Adipose tissue (tissue), 3 donors: ENCODE measurements around the gene ASB4. TPM values are rescaled to one million over a fixed set of nuclear protein-coding genes. Genes with fewer than 3 reads are reported as not detected.

Source experiments
- H3K27ac ChIP-seq: one replicate; pipeline ENCODE4 v1.5.1; 2013; ENCODE audit warnings: low read depth, low read length
- WGBS, 3 donors: extraction: QIAGEN DNeasy Blood & Tissue Kit; methylation state at CpG; one replicate each; pipeline ENCODE4 v1.1.7; 2013; 5-methylcytosine and 5-hydroxymethylcytosine counted together
- polyA plus RNA-seq, 3 donors: library from polyadenylated mRNA; stranded (reverse); fragments of 200-250 nt; gene quantifications; one replicate each; pipeline ENCODE4 v1.2.3, GENCODE V29; 2013
- donor health status: healthy with polysubstance abuse.
- donor health status: Bipolar disorder and iron deficiency.
- donor health status: healthy.

The ASB4 gene
- polyA plus RNA-seq, 3 donors = 0.09 to 0.22 (median 0.22) TPM

DNA sequence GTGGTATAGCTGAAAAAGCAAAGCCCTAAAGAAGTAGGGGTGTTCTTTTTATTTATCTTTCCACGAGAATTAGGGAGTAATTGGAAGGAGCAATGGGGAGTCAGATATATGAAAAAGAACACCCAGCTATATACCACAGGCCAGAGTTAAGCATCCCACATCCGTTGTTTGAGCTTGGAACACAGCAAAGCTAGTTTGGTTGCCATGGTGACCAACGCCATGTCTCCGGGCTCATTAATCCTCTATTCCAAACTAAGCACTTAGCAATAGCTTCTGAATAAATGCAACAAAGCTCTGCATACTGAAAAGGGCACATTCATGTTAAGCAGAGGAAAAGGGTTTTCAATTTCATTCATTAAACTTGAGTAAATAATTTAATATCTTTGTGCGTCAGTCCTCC lies 23.5 kb downstream of the ASB4 start:
- H3K27ac ChIP-seq = no peak overlapping the region
- WGBS, 3 donors = 23 to 28% (median 26%) methylated on average over 5 of the region's 5 CpGs

DNA sequence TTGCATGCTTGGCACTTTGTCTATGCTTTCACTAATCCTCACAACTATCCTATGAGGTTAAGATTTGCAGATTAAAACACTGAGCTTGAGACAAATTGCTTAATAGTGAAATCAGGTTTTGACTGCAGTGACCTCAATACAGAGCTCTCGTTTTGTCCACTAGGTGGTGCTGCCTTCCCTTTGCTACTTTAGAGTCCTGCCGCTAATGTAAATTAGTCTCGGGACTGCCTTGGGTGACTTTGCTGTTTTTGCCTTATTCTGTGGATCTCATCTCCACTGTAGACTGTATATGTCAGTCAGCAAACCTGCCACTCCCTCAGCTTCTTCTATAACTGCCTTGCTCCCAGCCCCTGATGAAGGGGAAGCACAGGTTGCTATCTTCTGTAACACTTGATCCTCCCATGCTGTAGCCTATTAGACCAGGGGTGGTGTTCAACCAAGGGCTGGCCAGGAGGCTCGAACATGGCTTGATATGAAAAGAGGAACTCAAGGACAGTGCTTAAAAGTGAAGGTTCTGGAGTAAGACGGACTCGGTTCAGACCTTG lies 26.0 kb downstream of the ASB4 start:
- no peak overlapping the region for H3K27ac ChIP-seq
- WGBS, 3 donors = 12 to 24% (median 13%) methylated on average over 6 of the region's 6 CpGs

DNA sequence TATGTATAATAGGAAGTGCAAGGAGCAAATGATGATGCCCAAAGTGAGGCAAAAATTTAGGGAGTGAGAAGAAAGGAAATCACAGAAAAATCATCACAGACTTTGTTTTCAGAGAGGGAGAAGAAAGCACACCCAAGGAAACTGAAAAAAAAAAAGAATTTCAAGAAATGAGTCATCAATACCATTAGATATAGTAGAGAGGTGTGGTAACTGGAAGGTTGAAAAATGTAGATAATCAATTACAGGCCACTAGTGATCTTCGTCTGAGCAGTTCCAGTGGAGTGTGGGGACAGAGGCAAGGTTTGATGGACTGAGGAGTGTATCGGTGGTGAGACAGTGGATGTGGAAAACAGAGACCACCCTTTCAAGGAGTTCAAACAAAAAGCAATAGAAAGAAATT lies 31.7 kb downstream of the ASB4 start:
- no peak overlapping the region for H3K27ac ChIP-seq
- 81 to 93% (median 87%) methylated on average over 2 of the region's 2 CpGs for WGBS, 3 donors

DNA sequence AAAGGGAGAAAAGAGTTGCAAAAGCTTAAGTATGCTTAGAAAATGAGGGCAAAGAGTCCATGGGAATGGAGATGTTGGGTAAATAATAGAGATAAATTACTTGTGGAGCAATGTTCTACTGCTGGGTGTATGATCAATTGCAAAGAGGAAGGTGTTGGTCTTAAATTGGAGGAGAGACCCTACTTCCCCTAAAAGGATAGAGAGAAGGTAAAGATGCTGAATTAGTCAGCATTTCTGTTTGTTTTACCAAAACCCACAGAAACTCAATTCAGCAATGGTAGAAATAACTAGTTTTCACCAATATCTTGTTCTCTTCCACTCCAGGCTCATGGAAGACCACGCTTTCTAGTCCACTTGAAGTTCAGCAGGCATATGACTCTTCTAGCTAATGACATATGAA lies 32.1 kb downstream of the ASB4 start:
- no peak overlapping the region for H3K27ac ChIP-seq
- 90 to 100% (median 97%) methylated on average over 1 of the region's 1 CpG for WGBS, 3 donors

DNA sequence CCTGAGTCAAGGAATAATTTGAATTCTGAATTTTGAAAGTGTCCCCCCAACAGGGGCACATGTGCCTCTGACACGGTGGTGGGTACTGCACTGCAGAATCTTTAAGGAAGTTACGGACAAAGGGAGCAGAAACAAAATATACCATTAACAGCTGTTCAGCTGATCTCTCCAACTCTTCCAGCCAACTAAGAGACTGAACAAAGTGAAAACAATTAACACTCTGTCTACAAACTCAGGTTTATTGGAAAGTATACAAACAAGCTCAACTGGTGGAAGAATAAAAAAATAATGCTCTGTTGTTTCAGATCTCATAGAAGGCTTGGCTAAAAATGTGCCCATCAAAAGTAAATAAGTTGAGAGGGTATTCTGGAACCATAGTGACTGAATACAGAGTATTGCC lies 34.4 kb downstream of the ASB4 start:
- WGBS, 3 donors = 80 to 85% (median 80%) methylated on average over 2 of the region's 2 CpGs

DNA sequence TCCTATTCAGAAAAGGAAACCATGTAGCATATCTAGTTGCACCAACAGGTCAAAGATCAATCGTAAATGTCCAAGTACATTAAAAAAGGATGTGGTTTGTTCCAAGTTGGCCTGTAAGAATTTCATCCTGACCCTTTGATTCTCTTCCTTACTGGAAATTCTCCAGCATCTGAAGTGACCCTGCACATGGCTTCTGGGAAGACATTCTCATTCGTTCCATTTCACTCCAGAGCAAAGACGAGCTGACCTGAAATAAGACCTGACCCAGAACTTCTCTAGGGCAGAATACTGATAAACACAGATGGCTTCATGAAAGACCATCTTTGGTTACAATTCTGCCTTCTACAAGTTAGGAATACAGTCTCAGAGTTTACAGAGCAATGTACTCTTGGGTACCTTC lies 39.8 kb downstream of the ASB4 start:
- no peak overlapping the region for H3K27ac ChIP-seq
- 23 to 50% (median 28%) methylated on average over 3 of the region's 3 CpGs for WGBS, 3 donors

More for the DNA sequence above, 34.4 kb downstream of the ASB4 start:
- no peak overlapping the region for H3K27ac ChIP-seq

DNA sequence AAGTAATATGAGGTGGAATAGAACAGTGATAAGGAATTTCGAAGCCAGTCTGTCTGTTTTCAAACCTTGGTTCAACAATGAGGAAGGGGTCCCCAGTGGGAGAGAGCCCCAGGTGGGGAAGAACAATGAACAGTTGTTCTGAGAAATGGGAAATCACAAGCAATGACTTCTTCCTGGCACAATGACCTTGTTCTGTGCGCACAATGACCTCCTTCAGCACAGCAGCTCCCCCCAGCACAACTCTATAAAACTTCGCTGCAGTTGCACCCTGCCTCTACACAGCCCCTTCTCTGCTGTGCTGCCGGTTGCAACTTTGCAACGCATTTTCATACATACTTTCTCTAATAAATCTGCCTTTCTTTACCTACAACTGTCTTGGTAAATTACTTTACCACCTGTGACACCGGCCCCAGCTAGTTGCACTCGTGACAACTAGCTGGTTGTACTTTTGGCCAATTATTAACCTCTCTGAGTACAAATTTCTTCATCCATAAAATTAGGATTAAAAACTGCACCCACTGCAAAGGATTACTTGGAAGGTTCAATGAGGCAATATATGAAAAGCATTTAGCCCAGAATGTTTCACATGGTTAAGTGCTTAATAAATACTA lies 40.5 kb downstream of the ASB4 start:
- no peak overlapping the region for H3K27ac ChIP-seq
- 31 to 73% (median 67%) methylated on average over 7 of the region's 7 CpGs for WGBS, 3 donors

DNA sequence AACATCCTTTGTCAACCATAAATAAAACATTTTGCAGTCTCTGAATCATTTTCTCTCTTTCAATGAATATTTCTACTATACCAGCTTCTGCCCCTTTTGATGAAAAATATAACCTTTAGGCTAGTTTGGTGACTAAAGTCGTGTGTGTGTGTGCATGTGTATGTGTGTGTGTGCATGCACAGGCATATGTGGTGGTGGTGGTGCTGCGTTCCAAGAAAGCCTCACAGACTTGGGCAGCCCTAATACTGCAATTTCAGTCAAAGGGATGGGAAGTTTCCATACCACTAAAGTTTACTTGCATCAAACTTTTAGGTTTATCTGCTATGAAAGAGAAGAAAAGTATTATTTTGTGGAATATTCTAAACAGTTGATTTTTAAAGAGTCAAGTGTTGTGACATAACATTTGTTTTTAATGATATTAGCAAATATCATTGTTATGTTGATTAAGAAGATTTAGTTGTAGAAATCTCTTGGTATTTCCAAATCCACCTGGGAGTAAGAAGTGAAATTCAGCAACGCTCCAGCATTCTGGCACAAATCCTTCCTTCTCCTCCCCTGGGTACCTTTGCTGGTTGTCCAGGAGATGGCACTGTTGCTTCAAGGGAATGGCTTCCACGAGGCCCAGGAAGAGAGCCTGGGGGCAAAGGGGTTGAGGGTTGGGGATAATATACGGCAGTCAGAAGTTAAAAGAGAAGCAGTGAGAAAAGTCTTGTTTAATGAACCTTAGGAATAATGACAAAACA lies 41.5 kb downstream of the ASB4 start:
- H3K27ac ChIP-seq = no peak overlapping the region
- WGBS, 3 donors = 17 to 29% (median 28%) methylated on average over 5 of the region's 5 CpGs

DNA sequence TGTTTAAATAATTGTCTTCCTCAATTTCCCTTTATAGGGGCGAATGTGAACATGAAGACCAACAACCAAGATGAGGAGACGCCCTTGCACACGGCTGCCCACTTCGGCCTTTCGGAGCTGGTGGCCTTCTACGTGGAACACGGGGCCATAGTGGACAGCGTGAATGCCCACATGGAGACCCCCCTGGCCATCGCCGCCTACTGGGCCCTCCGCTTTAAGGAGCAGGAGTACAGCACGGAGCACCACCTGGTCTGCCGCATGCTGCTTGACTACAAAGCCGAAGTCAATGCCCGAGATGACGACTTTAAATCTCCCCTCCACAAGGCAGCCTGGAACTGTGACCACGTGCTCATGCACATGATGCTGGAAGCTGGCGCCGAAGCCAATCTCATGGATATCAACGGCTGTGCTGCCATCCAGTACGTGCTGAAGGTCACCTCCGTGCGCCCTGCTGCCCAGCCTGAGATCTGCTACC lies 42.1 kb downstream of the ASB4 start:
- H3K27ac ChIP-seq = no peak overlapping the region
- 79 to 92% (median 90%) methylated on average over 23 of the region's 23 CpGs for WGBS, 3 donors

DNA sequence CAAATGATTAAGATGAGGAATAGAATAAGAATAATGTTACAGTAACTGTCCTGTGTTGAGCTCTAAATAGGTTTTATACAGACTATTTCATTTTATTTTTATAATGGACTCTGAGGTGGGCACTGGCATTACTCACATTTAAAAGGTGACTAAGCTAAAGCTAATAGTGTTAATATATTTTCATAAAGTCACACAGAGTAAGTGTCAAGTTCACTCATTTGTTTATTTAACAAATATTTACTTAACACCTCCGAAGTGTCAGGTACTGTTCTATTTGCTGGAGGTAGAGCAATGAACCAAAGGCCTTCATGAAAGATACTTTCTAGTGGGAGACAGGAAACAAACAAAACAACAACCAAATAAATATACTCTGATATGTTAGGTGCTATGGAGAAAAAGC lies 44.0 kb downstream of the ASB4 start:
- H3K27ac ChIP-seq = no peak overlapping the region
- WGBS, 3 donors = 30 to 90% (median 88%) methylated on average over 1 of the region's 1 CpG

DNA sequence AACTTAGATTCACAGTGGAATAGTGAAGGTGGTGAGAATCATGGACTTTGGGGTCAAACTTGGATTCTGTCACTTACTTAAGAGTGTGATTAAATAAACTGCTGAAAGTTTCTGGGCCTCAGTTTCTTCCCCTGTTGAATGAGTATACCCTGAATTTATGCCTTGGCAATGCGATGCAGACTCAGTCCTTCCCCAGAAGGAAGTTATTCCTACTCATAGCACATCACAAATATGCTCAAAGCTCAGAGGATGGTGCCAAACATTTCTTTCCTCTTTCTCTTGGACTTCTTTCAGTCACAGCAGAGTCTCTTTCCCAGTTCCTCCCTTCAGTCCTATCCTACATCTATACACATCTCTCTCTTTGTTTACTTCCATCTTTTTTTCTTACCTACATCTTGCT lies 45.1 kb downstream of the ASB4 start:
- no peak overlapping the region for H3K27ac ChIP-seq
- WGBS, 3 donors = 88 to 95% (median 91%) methylated on average over 1 of the region's 1 CpG

DNA sequence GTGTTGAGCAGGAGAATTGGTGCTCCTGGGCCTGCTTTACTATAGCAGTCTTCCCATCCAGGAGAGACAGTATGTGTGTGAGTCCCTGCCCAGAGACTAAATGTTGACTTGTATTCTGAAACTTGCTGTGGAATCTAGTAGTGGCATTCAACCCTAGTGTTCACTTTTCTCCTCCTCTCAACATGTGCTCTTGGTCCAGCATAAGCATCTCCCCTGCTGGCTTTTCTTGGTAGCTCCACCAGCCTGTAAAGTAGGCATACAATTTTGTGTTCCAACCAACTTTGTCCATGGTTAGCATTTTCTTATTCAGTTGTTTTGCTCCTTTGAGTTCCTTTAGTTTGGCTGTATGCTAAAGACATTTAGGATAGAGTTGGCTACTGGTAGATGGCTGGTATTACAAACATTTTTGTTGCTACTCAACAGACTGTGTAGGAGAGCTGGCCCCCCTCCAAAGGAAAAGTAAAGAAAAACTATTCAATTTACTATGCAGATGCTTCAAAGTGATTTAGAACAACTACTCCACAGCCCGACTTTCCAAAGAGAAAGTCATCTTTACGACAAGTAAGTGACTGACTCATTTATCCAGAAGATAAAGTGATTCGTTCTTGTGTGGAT lies 46.0 kb downstream of the ASB4 start:
- no peak overlapping the region for H3K27ac ChIP-seq
- WGBS, 3 donors = 63 to 69% (median 65%) methylated on average over 3 of the region's 3 CpGs

DNA sequence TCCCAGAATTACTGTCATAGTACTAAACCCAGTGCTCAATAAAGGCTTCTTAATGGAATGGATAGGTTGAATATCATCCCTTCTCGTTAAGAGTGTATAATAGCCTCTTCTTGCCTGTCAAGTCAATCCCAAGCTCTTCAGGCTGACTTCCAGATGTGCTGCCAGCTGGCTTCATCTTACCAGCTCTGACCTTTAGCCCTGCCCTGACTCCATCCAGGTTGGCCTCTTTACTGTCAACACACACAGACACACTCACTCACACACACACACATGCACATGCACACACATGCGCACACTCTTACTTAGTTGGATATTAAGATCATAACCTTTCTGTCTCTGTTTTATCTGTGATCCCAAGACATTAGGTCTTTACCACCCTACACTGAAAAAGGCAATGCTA lies 49.1 kb downstream of the ASB4 start:
- 80 to 85% (median 84%) methylated on average over 2 of the region's 2 CpGs for WGBS, 3 donors
- H3K27ac ChIP-seq = no peak overlapping the region

DNA sequence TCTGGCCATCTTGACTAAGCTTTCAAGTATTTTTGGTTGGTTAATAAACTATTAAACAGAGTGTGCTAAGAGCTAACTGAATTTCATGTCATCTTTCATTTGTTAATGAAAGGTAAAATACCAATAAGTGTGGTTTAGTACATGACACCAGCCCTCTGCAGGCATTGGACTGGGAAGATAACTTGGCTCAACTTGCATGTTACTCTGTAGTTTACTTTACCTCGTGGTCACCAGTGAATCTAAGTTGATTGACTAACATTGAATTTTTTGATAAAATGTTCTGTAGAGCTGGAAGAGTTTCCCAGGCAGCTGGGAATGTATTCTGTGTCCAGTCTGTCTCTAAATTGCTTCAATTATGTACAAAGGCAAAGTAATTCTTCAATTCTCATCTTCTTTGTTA lies 49.9 kb downstream of the ASB4 start:
- 37 to 50% (median 42%) methylated on average over 1 of the region's 1 CpG for WGBS, 3 donors
- H3K27ac ChIP-seq = no peak overlapping the region

DNA sequence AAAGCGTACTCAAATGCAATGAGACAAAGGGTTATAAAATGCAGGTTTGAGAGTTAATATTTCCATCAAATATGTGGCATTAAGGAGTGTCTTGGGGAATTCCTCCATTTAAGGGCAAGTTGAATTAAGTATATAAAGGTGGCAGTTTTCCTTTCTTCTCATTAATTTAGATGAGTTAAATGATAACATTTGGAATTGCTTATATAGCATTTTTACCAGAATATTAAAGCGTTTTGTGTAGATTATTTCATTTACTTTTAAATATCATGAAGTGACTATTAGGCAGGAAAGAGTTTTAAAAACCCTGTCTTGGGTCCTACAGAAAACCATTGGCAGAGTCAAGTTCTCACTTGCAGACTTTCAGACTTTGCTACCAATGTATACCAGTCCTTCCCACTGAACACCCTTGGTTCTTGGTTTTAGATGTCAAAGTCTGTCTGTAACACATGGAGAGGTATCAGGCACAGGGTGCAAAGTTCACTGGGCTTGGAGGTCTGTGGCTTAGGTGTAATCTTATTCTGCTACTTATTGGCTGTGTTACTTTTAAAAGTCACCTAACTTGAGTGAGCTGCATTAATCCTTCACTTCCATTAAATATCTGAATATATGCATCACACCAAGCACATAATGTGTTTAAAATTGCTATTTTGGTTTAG lies 51.0 kb downstream of the ASB4 start:
- H3K27ac ChIP-seq = no peak overlapping the region
- WGBS, 3 donors = 87 to 94% (median 93%) methylated on average over 2 of the region's 2 CpGs

DNA sequence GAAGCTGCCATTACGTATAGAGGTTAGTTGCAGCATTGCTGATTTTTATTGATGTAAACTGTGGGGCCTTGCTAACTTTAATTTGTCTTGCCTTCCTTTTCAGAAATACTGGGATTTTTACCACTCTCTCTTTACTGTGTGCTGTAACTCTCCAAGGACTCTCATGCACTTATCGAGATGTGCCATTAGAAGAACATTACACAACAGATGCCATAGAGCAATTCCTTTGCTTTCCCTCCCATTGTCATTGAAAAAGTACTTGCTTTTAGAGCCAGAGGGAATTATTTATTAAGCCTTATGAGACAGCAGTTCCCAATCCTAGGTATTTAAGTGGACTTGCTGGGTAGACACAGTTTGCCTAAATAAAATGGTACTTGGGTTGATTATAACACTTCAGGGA lies 51.7 kb downstream of the ASB4 start:
- WGBS, 3 donors = 76 to 90% (median 89%) methylated on average over 2 of the region's 2 CpGs
- no peak overlapping the region for H3K27ac ChIP-seq

DNA sequence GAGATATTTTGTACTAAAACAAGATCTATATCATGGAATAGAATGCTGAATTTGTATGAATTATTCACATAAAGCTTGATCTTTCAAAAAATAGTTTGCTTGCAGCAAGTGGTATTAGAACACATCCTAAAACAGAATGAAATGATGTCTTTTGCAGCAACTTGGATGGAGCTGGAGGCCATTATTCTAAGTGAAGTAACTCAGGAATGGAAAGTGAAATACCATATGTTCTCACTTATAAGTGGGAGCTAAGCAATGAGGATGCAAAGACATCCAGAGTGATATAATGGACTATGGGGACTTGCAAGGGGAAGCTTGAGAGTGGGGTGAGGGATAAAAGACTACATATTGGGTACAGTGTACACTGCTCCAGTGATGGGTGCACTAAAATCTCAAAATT lies 53.7 kb downstream of the ASB4 start:
- no peak overlapping the region for H3K27ac ChIP-seq

DNA sequence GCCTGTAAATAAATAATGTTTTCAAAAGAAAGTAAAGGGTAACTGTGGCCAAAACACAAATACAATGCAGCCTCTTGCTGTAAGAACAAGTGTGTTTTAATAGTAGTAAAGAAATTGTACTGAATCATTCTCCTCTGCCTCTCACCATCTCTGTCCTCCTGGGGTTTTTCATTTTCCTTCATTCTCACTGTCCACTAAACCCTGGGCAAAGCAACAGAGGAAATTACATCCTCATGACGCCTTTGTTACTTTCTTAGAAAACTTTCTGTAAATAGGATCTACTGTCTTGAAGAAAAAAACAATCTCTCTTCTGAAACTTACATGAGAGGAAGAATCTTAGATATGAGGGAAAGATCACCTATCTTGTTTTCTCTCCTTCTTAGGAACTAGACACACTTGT lies 54.6 kb downstream of the ASB4 start:
- H3K27ac ChIP-seq = no peak overlapping the region
- 74 to 83% (median 76%) methylated on average over 1 of the region's 1 CpG for WGBS, 3 donors

DNA sequence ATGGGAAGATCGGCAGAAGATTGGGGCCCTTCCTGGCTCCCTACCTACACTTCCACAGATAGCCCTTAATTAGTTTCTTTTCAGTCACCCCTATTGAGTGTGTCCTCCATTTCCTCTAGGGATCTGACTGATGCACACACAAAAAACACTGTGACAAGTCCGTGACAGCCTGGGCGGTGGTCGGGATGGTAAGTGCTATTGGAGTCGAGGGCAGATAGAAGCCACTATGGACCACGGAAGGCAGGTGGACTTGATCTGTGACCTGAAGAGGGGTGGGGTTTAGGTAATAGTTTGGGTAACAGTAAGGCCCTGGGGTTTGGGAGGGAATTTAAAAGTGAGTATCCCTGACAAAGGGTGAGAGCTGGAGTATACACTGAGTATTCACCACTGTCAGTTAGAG lies 57.6 kb downstream of the ASB4 start:
- WGBS, 3 donors = 88 to 95% (median 94%) methylated on average over 6 of the region's 6 CpGs

More for the DNA sequence above, 57.6 kb downstream of the ASB4 start:
- no peak overlapping the region for H3K27ac ChIP-seq
